Measurements from ENCODE around the gene FUNDC2.

GRCh38 chrX:155005190-155005589 is 21.5 kb upstream of the FUNDC2 start:
- TF ChIP-seq CTCF (optimal IDR thresholded peaks at IDR 0.05 in 1 of 3, IDR thresholded peaks at IDR 0.05 in 1 of 3, conservative IDR thresholded peaks at IDR 0.05 in 1 of 3; ENCODE audit: extremely low read depth in 1 of 3, insufficient read depth in 2 of 3, low read length in 3 of 3) (no peak), EZH2 (IDR thresholded peaks at IDR 0.05; ENCODE audit: low read length) (no peak)

Data from keratinocyte (primary cell).